Mesothelial cell of epicardium (in vitro differentiated cells): ENCODE results near the gene TCEANC2. TPM values are rescaled to one million over a fixed set of nuclear protein-coding genes. Genes with fewer than 3 reads are reported as not detected.
"Not testable (repeated sequence)": the region's sequence is repeated elsewhere in the genome, so short reads cannot be mapped to it uniquely, and the experiment has no call there.

Experiments used
- DNase-seq, 2 experiments: peaks; one replicate each; pipeline ENCODE4 v3.0.0; 2021; ENCODE audit warnings: low spot score in 2 of 2; ENCODE audit not compliant: unreplicated experiment in 2 of 2
- H3K27ac Mint-ChIP-seq: 2 replicates; pipeline ENCODE4 v1.8.0; 2021; ENCODE audit warnings: mixed read lengths
- H3K27me3 Mint-ChIP-seq: 2 replicates; pipeline ENCODE4 v1.8.0; 2021; ENCODE audit warnings: low read depth, mixed read lengths
- H3K36me3 Mint-ChIP-seq: 2 replicates; pipeline ENCODE4 v1.8.0; 2021; ENCODE audit warnings: mixed read lengths
- H3K4me1 Mint-ChIP-seq: 2 replicates; pipeline ENCODE4 v1.8.0; 2021; ENCODE audit warnings: mixed read lengths
- H3K4me3 Mint-ChIP-seq: 2 replicates; pipeline ENCODE4 v1.8.0; 2021; ENCODE audit warnings: mild to moderate bottlenecking, moderate library complexity, mixed read lengths
- H3K9me3 Mint-ChIP-seq: 2 replicates; pipeline ENCODE4 v1.8.0; 2021; ENCODE audit warnings: mixed read lengths
- total RNA-seq: library from RNA; stranded (reverse); gene quantifications from 3 replicates; pipeline ENCODE4 v1.2.1, GENCODE V29; 2021
- TF ChIP-seq, protein P1 (sequence below): fragments of 200-600 bp; sonication (generic); IDR thresholded peaks from one replicate; pipeline ENCODE4 v1.5.0; 2021; ENCODE audit warnings: antibody characterized with exemption; ENCODE audit not compliant: unreplicated experiment

The TCEANC2 gene
- total RNA-seq: 6.8 to 9.2 TPM (median 7.8 TPM) in 3 replicates

DNA sequence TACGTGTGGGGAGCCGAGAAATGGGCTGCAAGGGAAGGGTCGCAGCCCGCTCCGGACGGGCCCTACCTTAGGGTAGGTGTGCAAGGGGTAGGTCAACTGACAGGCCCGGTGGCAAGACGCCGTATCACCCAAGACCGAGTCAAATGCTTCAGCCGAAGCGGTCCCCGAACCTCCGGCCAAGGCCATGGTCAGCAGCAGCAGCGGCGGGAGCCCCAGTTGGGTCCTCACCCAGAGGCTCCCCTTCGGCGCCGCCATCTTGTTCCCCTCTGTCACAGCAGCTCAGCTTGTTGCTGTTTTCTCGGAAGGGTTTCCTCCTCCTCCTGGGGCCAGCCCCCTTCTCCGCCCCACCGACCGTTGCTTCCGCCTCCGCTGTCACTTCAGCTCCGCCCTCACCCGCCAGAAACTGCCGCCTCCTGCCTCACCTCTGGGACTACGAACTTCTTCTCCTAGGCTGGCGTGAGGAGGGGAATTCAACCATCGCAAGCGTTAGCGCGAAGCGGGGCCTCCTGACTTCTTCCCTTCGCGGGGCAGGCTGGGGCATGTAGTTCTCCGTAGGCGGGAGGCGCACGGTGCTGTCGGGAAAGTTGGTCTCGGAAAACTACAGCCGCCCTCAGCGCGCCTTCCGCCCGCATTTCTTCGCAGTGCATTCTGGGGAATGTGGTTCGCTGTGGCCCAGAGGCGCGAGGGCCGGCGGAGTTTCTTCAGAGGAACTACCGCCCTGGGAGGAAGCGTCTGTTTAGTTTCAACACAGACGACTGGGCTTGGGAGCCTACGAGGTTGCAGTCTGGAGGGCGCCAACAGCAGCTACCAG, at the start of gene TCEANC2, which contains the start of gene TMEM59:
TSS of gene TCEANC2 (plus strand) at position 675 of the 811 bp plus-strand sequence. CDS start 815 bp downstream, outside the sequence.
TSS of gene TMEM59 (minus strand) at position 271 of the 811 bp plus-strand sequence. CDS start at position 255, 16 bp downstream.
- Mint-ChIP-seq H3K27ac (no peak within 1 kb of the TSS), H3K9me3 (no peaks in the 10 kb centered on the region), H3K27me3 (no peaks in the 10 kb centered on the region), H3K4me1 (peaks cover 15% of the 10 kb centered on the region), H3K36me3 (no peaks in the 10 kb centered on the region), H3K4me3 (no peak within 1 kb of the TSS)
- peak; percentile 94 to 96 for DNase-seq
- TF ChIP-seq, protein P1, sequence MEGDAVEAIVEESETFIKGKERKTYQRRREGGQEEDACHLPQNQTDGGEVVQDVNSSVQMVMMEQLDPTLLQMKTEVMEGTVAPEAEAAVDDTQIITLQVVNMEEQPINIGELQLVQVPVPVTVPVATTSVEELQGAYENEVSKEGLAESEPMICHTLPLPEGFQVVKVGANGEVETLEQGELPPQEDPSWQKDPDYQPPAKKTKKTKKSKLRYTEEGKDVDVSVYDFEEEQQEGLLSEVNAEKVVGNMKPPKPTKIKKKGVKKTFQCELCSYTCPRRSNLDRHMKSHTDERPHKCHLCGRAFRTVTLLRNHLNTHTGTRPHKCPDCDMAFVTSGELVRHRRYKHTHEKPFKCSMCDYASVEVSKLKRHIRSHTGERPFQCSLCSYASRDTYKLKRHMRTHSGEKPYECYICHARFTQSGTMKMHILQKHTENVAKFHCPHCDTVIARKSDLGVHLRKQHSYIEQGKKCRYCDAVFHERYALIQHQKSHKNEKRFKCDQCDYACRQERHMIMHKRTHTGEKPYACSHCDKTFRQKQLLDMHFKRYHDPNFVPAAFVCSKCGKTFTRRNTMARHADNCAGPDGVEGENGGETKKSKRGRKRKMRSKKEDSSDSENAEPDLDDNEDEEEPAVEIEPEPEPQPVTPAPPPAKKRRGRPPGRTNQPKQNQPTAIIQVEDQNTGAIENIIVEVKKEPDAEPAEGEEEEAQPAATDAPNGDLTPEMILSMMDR: no peak

DNA sequence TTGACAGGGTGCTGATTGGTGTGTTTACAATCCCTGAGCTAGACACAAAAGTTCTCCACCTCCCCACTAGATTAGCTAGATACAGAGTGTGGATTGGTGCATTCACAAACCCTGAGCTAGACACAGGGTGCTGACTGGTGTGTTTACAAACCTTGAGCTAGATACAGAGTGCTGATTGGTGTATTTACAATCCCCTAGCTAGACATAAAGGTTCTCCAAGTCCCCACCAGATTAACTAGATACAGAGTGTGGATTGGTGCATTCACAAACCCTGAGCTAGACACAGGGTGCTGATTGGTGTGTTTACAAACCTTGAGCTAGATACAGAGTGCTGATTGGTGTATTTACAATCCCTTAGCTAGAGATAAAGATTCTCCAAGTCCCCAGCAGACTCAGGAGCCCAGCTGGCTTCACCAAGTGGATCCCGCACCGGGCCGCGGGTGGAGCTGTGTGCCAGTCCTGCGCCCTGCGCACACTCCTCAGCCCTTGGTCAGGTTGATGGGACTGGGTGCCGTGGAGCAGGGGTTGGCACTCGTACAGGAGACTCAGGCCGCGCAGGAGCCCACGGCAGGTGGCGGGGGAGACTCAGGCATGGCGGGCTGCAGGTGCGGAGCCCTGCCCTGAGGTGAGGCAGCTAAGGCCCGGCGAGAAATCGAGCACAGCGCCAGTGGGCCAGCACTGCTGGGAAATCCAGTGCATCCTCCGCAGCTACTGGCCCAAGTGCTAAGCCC, 49.5 kb upstream of the TCEANC2 start:
- H3K4me1 Mint-ChIP-seq: peaks cover 14% of the 10 kb centered on the region
- not testable (repeated sequence) for H3K4me3 Mint-ChIP-seq, H3K36me3 Mint-ChIP-seq, H3K27ac Mint-ChIP-seq, H3K27me3 Mint-ChIP-seq, DNase-seq
- peaks cover 12% of the 10 kb centered on the region for H3K9me3 Mint-ChIP-seq

DNA sequence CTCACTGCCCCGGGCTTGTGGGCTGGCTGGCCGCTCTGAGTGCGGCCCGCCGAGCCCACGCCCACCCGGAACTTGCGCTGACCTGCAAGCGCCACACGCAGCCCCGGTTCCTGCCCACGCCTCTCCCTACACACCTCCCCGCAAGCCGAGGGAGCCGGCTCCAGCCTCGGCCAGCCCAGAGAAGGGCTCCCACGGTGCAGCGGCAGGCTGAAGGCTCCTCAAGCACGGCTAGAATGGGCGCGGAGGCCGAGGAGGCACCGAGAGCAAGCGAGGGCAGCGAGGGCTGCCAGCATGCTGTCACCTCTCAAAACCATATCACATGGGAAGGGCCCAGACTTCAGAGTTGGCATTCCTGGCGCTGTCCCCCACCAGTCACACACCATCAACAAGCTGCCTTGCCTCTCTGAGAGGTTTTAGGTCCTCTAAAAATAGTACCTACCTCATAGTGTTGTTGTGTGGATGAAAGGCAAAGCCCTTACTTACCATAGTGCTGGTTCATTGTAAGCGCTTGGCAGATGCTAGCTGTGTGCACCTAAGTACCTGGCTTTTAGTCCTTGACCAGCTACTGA, 48.8 kb upstream of the TCEANC2 start:
- TF ChIP-seq, protein P1: no peak
- no peaks in the 10 kb centered on the region for H3K36me3 Mint-ChIP-seq
- H3K9me3 Mint-ChIP-seq: peaks cover 12% of the 10 kb centered on the region
- peaks cover 5% of the 10 kb centered on the region for H3K27me3 Mint-ChIP-seq
- no peak for DNase-seq
- H3K4me1 Mint-ChIP-seq: peaks cover 14% of the 10 kb centered on the region
- H3K4me3 Mint-ChIP-seq: no peak overlapping the region
- no peak overlapping the region for H3K27ac Mint-ChIP-seq

DNA sequence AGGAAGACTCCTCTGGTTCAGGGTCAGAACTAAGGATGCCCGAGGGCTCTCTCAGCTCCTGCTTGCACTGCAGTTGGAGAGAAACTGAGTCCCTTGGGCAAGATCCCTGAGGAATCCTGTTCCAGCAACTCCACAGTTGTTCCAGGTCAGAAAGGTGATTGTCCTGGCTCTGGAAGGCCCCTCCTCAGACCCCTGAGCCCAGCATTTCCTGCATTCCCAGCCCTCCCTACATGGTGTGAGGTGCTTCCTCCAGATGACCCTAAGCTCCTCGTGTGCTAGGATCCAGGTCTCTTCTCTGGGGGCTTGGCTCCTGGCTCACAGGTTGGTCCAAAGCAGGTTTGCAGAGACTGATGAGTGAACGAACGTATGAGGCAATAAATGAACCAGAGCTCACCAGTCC, 46.9 kb upstream of the TCEANC2 start:
- H3K4me3 Mint-ChIP-seq: no peak overlapping the region
- peaks cover 12% of the 10 kb centered on the region for H3K4me1 Mint-ChIP-seq
- H3K36me3 Mint-ChIP-seq: no peaks in the 10 kb centered on the region
- no peak for DNase-seq
- H3K27me3 Mint-ChIP-seq: peaks cover 11% of the 10 kb centered on the region
- no peak overlapping the region for H3K27ac Mint-ChIP-seq
- TF ChIP-seq, protein P1: no peak
- peaks cover 12% of the 10 kb centered on the region for H3K9me3 Mint-ChIP-seq

DNA sequence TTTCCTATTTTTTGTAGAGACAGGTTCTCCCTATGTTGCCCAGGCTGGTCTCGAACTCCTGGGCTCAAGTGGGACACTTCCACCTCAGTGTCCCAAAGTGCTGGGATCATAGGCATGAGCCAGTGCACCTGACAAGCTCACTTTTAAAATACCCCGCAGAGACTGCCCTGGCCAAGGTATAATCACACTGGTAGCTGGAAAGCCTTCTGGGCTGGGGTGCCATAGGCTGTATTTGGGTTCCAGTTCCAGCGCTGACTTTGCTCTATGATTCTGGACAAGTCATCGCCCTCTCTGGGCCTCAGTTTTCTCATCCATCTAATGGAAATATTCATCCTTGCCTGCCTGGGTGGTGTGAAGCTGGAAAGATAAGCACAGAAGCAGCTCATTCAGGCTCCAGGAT, 45.8 kb upstream of the TCEANC2 start:
- H3K36me3 Mint-ChIP-seq: no peaks in the 10 kb centered on the region
- no peak overlapping the region for H3K27ac Mint-ChIP-seq
- TF ChIP-seq, protein P1: no peak
- peaks cover 1% of the 10 kb centered on the region for H3K4me1 Mint-ChIP-seq
- H3K9me3 Mint-ChIP-seq: peaks cover 12% of the 10 kb centered on the region
- no peak for DNase-seq
- no peak overlapping the region for H3K4me3 Mint-ChIP-seq
- peaks cover 14% of the 10 kb centered on the region for H3K27me3 Mint-ChIP-seq
